Uterus (tissue), 4 donors: ENCODE data around the gene CD86. TPM values are rescaled to one million over a fixed set of nuclear protein-coding genes. Genes with fewer than 3 reads are reported as not detected.

ENCODE experiments used
- DNase-seq, 2 donors: peaks; one replicate each; pipeline ENCODE4 v3.0.0-alpha.2; 2019 to 2020
- H3K27ac ChIP-seq, 2 donors: fragments of 200-600 bp; sonication (generic); 1 replicate in 1 of 2; 2 replicates in 1 of 2; pipeline ENCODE4 v1.5.1; 2016 to 2018
- H3K27me3 ChIP-seq, 2 donors: fragments of 200-600 bp; sonication (generic); one replicate each; pipeline ENCODE4 v1.5.1; 2018 to 2019; ENCODE audit warnings: control low read depth in 1 of 2
- H3K36me3 ChIP-seq, 2 donors: fragments of 200-600 bp; sonication (generic); one replicate each; pipeline ENCODE4 v1.5.1; 2019; ENCODE audit warnings: control low read depth in 1 of 2
- H3K4me1 ChIP-seq, 2 donors: fragments of 200-600 bp; sonication (generic); one replicate each; pipeline ENCODE4 v1.5.1; 2018 to 2019; ENCODE audit warnings: control low read depth in 1 of 2
- H3K4me3 ChIP-seq, 2 donors: fragments of 200-600 bp; sonication (generic); 1 replicate in 1 of 2; 2 replicates in 1 of 2; pipeline ENCODE4 v1.5.1; 2018 to 2019; ENCODE audit warnings: mild to moderate bottlenecking in 1 of 2
- H3K9me3 ChIP-seq, 2 donors: fragments of 200-600 bp; sonication (generic); one replicate each; pipeline ENCODE4 v1.5.1; 2019; ENCODE audit warnings: control low read depth in 1 of 2
- CTCF ChIP-seq, 4 experiments: fragments of 200-600 bp in 2 of 4; fragments of 450-650 bp in 2 of 4; sonication (generic) in 2 of 4; IDR thresholded peaks; one replicate each; pipeline ENCODE4 v1.5.1; 2016 to 2019; ENCODE audit warnings: antibody characterized with exemption in 4 of 4, mild to moderate bottlenecking in 2 of 4, moderate library complexity in 1 of 4
- POLR2A ChIP-seq, 2 donors: fragments of 450-650 bp; IDR thresholded peaks; one replicate each; pipeline ENCODE4 v1.6.1; 2016; ENCODE audit warnings: antibody characterized with exemption in 2 of 2, mild to moderate bottlenecking in 1 of 2, moderate library complexity in 1 of 2
- intact Hi-C: fragments of 100-400 bp; cut with DNase I; formaldehyde crosslinking; loops from one replicate; pipeline ENCODE4 v1.15.1; 2023; ENCODE audit warnings: low total_unique reads
- total RNA-seq, 4 donors: library from RNA; depleted of rRNA in 3 of 4; stranded (reverse); fragments of >200 nt in 3 of 4; gene quantifications; one replicate each; pipeline versions ENCODE4 v1.1.0 to v1.2.4, GENCODE V29; 2014 to 2023
- donor health status: DM: yes; HTN: yes; CAD: no.

Gene CD86
- total RNA-seq, 4 donors from 2014 or later, result 0.29 to 4.3 (median 3.0) TPM

GRCh38 chr3:122091602-122092295, 36.6 kb downstream of the CD86 start:
- H3K4me1 ChIP-seq, result no peaks in the 10 kb centered on the region
- TF ChIP-seq CTCF (IDR thresholded peaks at IDR 0.05) (no peak), POLR2A (IDR thresholded peaks at IDR 0.05) (no peak)
- no peaks in the 10 kb centered on the region for H3K9me3 ChIP-seq
- no peak overlapping the region for H3K4me3 ChIP-seq
- no peaks in the 10 kb centered on the region for H3K36me3 ChIP-seq
- H3K27ac ChIP-seq, result no peak overlapping the region
- no peak for DNase-seq
- intact Hi-C loops, result no loop called here
- no peaks in the 10 kb centered on the region for H3K27me3 ChIP-seq

GRCh38 chr3:122092460-122093165, 37.5 kb downstream of the CD86 start:
- no peaks in the 10 kb centered on the region for H3K36me3 ChIP-seq
- no peak for DNase-seq
- intact Hi-C loops, result no loop called here

GRCh38 chr3:122094125-122094524, 39.0 kb downstream of the CD86 start:
- Histone ChIP-seq H3K9me3 (no peaks in the 10 kb centered on the region), H3K36me3 (no peaks in the 10 kb centered on the region), H3K27ac (no peak overlapping the region), H3K27me3 (no peaks in the 10 kb centered on the region), H3K4me1 (no peaks in the 10 kb centered on the region), H3K4me3 (no peak overlapping the region)
- no peak for TF ChIP-seq POLR2A (IDR thresholded peaks at IDR 0.05)
- no peak for TF ChIP-seq CTCF (IDR thresholded peaks at IDR 0.05)
- DNase-seq, result no peak
- intact Hi-C loops, result no loop called here

More at GRCh38 chr3:122092460-122093165, 37.5 kb downstream of the CD86 start:
- no peak overlapping the region for H3K4me3 ChIP-seq
- no peaks in the 10 kb centered on the region for H3K27me3 ChIP-seq
- H3K27ac ChIP-seq, result no peak overlapping the region
- TF ChIP-seq POLR2A (IDR thresholded peaks at IDR 0.05), result no peak
- no peak for TF ChIP-seq CTCF (IDR thresholded peaks at IDR 0.05)
- H3K4me1 ChIP-seq, result no peaks in the 10 kb centered on the region
- H3K9me3 ChIP-seq, result no peaks in the 10 kb centered on the region

- TF ChIP-seq CTCF (IDR thresholded peaks at IDR 0.05) (no peak), POLR2A (IDR thresholded peaks at IDR 0.05) (no peak)
- Histone ChIP-seq H3K9me3 (no peaks in the 10 kb centered on the region), H3K4me1 (no peaks in the 10 kb centered on the region), H3K27me3 (no peaks in the 10 kb centered on the region), H3K27ac (no peak overlapping the region), H3K36me3 (no peaks in the 10 kb centered on the region), H3K4me3 (no peak overlapping the region)
- intact Hi-C loops, result no loop called here
- DNase-seq, result no peak
Measured at GRCh38 chr3:122094693-122095092, 39.5 kb downstream of the CD86 start.

GRCh38 chr3:122097141-122097540, 42.0 kb downstream of the CD86 start:
- Histone ChIP-seq H3K9me3 (no peaks in the 10 kb centered on the region), H3K27me3 (no peaks in the 10 kb centered on the region), H3K27ac (no peak overlapping the region), H3K36me3 (no peaks in the 10 kb centered on the region), H3K4me3 (no peak overlapping the region), H3K4me1 (no peaks in the 10 kb centered on the region)
- no peak for TF ChIP-seq POLR2A (IDR thresholded peaks at IDR 0.05)
- TF ChIP-seq CTCF (IDR thresholded peaks at IDR 0.05), result no peak
- intact Hi-C loops, result no loop called here
- no peak for DNase-seq
